ENCODE measurements around the gene HYDIN. TPM values are rescaled to one million over a fixed set of nuclear protein-coding genes. Genes with fewer than 3 reads are reported as not detected.
A peak's percentile ranks its signal among the peaks of the same experiment; 100 is the strongest.
"Not testable (repeated sequence)": the region's sequence is repeated elsewhere in the genome, so short reads cannot be mapped to it uniquely, and the experiment has no call there.

The HYDIN gene
- total and polyA plus RNA-seq, 2 experiments from 2014 or later, result 3.1 to 7.7 TPM

- Histone ChIP-seq H2AFZ (no peak overlapping the region), H3K4me1 (ENCODE audit: insufficient read depth) (peaks cover 7% of the 10 kb centered on the region), H3F3A (replicated peaks; ENCODE audit: low read depth) (no peaks in the 10 kb centered on the region), H3K36me3 (ENCODE audit: insufficient read depth) (no peaks in the 10 kb centered on the region), H3K4me2 (no peak overlapping the region), H3K79me2 (replicated peaks; ENCODE audit: insufficient read depth) (no peaks in the 10 kb centered on the region), H3K9me2 (ENCODE audit: insufficient read depth) (no peaks in the 10 kb centered on the region; the same call in 1 of the 2 replicates), H3K27me3 (ENCODE audit: insufficient read depth) (no peaks in the 10 kb centered on the region), H3K27ac (ENCODE audit: low read depth) (no peak overlapping the region), H3K4me3 (no peak overlapping the region), H4K20me1 (replicated peaks; ENCODE audit: insufficient read depth) (no peaks in the 10 kb centered on the region)
- no peak overlapping the region for H3K4me3 Mint-ChIP-seq
- TF ChIP-seq JUNB (IDR thresholded peaks at IDR 0.05; ENCODE audit: unreplicated experiment), result no peak
- TF ChIP-seq, protein P1, sequence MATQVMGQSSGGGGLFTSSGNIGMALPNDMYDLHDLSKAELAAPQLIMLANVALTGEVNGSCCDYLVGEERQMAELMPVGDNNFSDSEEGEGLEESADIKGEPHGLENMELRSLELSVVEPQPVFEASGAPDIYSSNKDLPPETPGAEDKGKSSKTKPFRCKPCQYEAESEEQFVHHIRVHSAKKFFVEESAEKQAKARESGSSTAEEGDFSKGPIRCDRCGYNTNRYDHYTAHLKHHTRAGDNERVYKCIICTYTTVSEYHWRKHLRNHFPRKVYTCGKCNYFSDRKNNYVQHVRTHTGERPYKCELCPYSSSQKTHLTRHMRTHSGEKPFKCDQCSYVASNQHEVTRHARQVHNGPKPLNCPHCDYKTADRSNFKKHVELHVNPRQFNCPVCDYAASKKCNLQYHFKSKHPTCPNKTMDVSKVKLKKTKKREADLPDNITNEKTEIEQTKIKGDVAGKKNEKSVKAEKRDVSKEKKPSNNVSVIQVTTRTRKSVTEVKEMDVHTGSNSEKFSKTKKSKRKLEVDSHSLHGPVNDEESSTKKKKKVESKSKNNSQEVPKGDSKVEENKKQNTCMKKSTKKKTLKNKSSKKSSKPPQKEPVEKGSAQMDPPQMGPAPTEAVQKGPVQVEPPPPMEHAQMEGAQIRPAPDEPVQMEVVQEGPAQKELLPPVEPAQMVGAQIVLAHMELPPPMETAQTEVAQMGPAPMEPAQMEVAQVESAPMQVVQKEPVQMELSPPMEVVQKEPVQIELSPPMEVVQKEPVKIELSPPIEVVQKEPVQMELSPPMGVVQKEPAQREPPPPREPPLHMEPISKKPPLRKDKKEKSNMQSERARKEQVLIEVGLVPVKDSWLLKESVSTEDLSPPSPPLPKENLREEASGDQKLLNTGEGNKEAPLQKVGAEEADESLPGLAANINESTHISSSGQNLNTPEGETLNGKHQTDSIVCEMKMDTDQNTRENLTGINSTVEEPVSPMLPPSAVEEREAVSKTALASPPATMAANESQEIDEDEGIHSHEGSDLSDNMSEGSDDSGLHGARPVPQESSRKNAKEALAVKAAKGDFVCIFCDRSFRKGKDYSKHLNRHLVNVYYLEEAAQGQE (IDR thresholded peaks at IDR 0.05; ENCODE audit: unreplicated experiment), result no peak
- TF ChIP-seq CREB1 (CRISPR knock-in tag; IDR thresholded peaks at IDR 0.05; ENCODE audit: low read depth), result no peak
- H3K27ac Mint-ChIP-seq, result no peak overlapping the region
- no peak for ATAC-seq
- DNase-seq (ENCODE audit: low spot score), result no peak
- peaks cover 6% of the 10 kb centered on the region for H3K4me1 Mint-ChIP-seq
- no peaks in the 10 kb centered on the region for H3K27me3 Mint-ChIP-seq (ENCODE audit: insufficient read depth, low read depth, poor library complexity)
- 0 out of 3 replicates have a peak, but pooled peaks cover 2% of the 10 kb centered on the region for H3K36me3 Mint-ChIP-seq (ENCODE audit: low read depth)
- H3K9me3 Mint-ChIP-seq, result peaks cover 3% of the 10 kb centered on the region; the same call in 1 of the 3 replicates
Observed at GRCh38 chr16:71172481-71173207, 57.9 kb downstream of the HYDIN start.

GRCh38 chr16:71161007-71161406 lies 69.5 kb downstream of the HYDIN start:
- not testable (repeated sequence) for H3K4me3 ChIP-seq; H3K27ac ChIP-seq (ENCODE audit: low read depth); H4K20me1 ChIP-seq (replicated peaks; ENCODE audit: insufficient read depth); H3K9me3 Mint-ChIP-seq; H3F3A ChIP-seq (replicated peaks; ENCODE audit: low read depth); H3K4me3 Mint-ChIP-seq; ATAC-seq; H2AFZ ChIP-seq; H3K79me2 ChIP-seq (replicated peaks; ENCODE audit: insufficient read depth); H3K4me1 Mint-ChIP-seq; H3K36me3 ChIP-seq (ENCODE audit: insufficient read depth); H3K4me2 ChIP-seq; H3K9me2 ChIP-seq (ENCODE audit: insufficient read depth); H3K27me3 Mint-ChIP-seq (ENCODE audit: insufficient read depth, low read depth, poor library complexity); H3K27me3 ChIP-seq (ENCODE audit: insufficient read depth); H3K27ac Mint-ChIP-seq; H3K4me1 ChIP-seq (ENCODE audit: insufficient read depth); DNase-seq (ENCODE audit: low spot score); H3K36me3 Mint-ChIP-seq (ENCODE audit: low read depth)

GRCh38 chr16:71157278-71157677 lies 73.2 kb downstream of the HYDIN start:
- not testable (repeated sequence) for H3K27ac Mint-ChIP-seq; H3K27ac ChIP-seq (ENCODE audit: low read depth); H3K36me3 Mint-ChIP-seq (ENCODE audit: low read depth); H3K4me1 Mint-ChIP-seq; H3K9me3 Mint-ChIP-seq; ATAC-seq; H3K79me2 ChIP-seq (replicated peaks; ENCODE audit: insufficient read depth); H4K20me1 ChIP-seq (replicated peaks; ENCODE audit: insufficient read depth); H3K4me1 ChIP-seq (ENCODE audit: insufficient read depth); H3K4me2 ChIP-seq; H3K27me3 ChIP-seq (ENCODE audit: insufficient read depth); H3F3A ChIP-seq (replicated peaks; ENCODE audit: low read depth); H3K36me3 ChIP-seq (ENCODE audit: insufficient read depth); H3K4me3 Mint-ChIP-seq; DNase-seq (ENCODE audit: low spot score); H2AFZ ChIP-seq; H3K27me3 Mint-ChIP-seq (ENCODE audit: insufficient read depth, low read depth, poor library complexity); H3K9me2 ChIP-seq (ENCODE audit: insufficient read depth); H3K4me3 ChIP-seq

GRCh38 chr16:71153329-71153728 lies 77.2 kb downstream of the HYDIN start:
- H3K4me1 Mint-ChIP-seq; H3F3A ChIP-seq (replicated peaks; ENCODE audit: low read depth); H3K9me2 ChIP-seq (ENCODE audit: insufficient read depth); H2AFZ ChIP-seq; H3K9me3 Mint-ChIP-seq; H3K36me3 Mint-ChIP-seq (ENCODE audit: low read depth); H3K36me3 ChIP-seq (ENCODE audit: insufficient read depth); H3K27ac Mint-ChIP-seq; H3K4me1 ChIP-seq (ENCODE audit: insufficient read depth); H3K27me3 Mint-ChIP-seq (ENCODE audit: insufficient read depth, low read depth, poor library complexity); H3K4me3 Mint-ChIP-seq; H3K27me3 ChIP-seq (ENCODE audit: insufficient read depth); H3K79me2 ChIP-seq (replicated peaks; ENCODE audit: insufficient read depth); DNase-seq (ENCODE audit: low spot score); H4K20me1 ChIP-seq (replicated peaks; ENCODE audit: insufficient read depth); H3K4me3 ChIP-seq: not testable (repeated sequence)
- peak; percentile 90 for ATAC-seq
- H3K4me2 ChIP-seq, result peak overlapping the region; percentile 31; the same call in 1 of the 2 replicates
- peak overlapping the region; percentile 67; the same call in 1 of the 2 replicates for H3K27ac ChIP-seq (ENCODE audit: low read depth)

DNA sequence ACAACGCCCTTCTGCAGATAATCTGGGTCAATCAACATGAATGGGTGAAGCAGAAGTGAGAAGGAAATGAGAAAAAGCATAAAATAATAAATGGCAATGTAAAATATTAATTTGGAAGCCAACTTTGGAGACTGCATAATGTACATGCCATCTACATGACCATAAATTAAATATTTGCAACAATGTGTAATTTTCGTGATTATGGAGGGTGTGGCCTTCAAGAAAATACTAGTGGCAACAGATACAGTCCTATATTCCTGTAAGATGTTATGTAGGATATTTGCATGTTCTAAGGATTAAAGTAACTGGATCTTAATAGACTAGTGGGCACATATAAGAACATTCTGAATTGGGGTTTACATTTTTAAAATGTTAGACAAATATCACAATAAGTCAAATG lies 78.9 kb downstream of the HYDIN start:
- DNase-seq (ENCODE audit: low spot score); H3K36me3 Mint-ChIP-seq (ENCODE audit: low read depth); H3K27ac Mint-ChIP-seq; H3K27ac ChIP-seq (ENCODE audit: low read depth); H3K79me2 ChIP-seq (replicated peaks; ENCODE audit: insufficient read depth); H3K4me1 ChIP-seq (ENCODE audit: insufficient read depth); H4K20me1 ChIP-seq (replicated peaks; ENCODE audit: insufficient read depth); H2AFZ ChIP-seq; H3F3A ChIP-seq (replicated peaks; ENCODE audit: low read depth); H3K4me3 ChIP-seq; H3K4me2 ChIP-seq; H3K27me3 Mint-ChIP-seq (ENCODE audit: insufficient read depth, low read depth, poor library complexity); ATAC-seq; H3K4me1 Mint-ChIP-seq; H3K27me3 ChIP-seq (ENCODE audit: insufficient read depth); H3K36me3 ChIP-seq (ENCODE audit: insufficient read depth); H3K4me3 Mint-ChIP-seq; H3K9me3 Mint-ChIP-seq; H3K9me2 ChIP-seq (ENCODE audit: insufficient read depth): not testable (repeated sequence)

All from GM23338 (cell line).